Fibroblast of skin of left quadriceps (primary cell): ENCODE results near the gene ABCG2.

Experiments
- DNase-seq, 2 experiments: peaks; one replicate each; pipeline ENCODE4 v3.0.0-alpha.2; 2013; ENCODE audit warnings: low read depth in 2 of 2

ABCG2 gene

GRCh38 chr4:88158489-88159228 is at the start of gene ABCG2:
Gene ABCG2, minus strand, starts transcription at chr4:88158639. Its CDS starts 18,644 bp downstream, at chr4:88139995.
- DNase-seq = peak in 1 of 2 experiments; percentile 48

DNA sequence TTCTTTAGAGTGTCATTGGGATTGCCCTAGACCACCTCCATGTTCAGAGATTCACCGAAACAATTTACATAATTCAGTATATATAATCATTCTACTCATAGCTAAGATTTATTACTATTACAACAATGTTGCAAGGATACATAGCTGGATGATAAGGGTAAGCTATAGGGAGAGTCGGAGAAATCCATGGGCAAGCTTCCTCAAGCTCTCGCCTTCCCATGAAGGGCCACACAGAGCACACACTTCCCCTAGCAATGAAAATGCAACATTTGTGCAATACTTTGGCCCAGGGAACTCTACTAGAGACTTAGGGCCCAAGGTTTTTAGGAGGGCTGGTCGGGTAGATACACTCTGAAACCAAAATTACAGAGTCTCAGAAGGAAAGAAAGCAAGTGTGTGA is 49.7 kb upstream of the ABCG2 start:
- DNase-seq = no peak

GRCh38 chr4:88207171-88207570 is 48.7 kb upstream of the ABCG2 start:
- DNase-seq = no peak

DNA sequence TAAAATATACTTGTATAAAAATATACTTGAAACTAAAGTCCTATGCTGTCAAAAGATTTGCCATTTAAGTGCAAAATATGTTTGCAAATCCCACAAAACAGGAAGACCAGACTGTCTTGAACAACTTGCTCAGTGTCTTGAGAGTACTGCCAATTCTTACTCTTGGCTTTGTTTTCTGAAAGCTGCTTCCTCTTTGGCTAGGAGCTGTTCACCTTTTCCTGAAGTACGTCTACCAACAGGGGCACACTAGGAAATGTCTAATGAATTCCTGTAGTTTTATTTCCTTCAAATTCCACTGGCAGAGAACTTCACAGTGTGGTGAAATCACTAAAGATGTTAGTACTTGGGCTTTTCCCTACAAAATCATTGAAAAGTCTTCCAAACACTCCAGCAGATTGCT is 46.4 kb upstream of the ABCG2 start:
- DNase-seq = no peak

DNA sequence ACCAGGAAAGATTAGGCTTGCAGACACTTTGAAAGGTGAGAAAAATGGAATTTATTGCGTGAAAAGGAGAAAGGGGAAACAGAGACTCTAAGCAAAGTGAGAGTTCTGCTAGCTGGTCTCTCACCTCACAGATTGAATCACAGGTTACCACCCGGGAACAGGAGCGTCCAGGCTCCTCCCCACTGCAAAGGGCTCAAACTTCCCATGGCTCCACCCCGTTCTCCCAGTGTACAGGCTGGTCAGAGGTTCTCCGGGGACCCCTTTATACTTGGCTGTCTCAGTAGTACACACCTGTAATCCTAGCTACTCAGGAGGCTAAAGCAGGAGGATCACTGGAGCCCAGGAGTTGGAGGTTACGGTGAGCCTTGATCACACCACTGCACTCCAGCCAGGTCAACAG is 44.0 kb upstream of the ABCG2 start:
- DNase-seq = no peak

DNA sequence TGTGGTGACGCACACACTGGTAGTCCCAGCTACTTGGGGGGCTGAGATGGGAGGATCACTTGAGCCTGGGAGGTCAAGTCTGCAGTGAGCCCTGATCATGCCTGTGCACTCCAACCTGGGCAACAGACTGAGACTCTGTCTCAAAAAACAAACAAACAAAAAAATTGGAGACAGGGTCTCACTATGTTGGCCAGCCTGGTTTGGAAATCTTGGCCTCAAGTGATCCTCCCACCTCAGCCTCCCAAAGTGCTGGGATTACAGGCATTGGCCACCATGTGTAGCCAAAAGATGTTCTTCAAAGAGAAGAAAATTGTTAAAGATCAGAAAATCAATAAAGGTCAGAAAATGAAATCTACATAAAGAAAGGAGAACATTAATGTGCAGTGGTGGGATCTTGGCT is 41.7 kb upstream of the ABCG2 start:
- no peak for DNase-seq

DNA sequence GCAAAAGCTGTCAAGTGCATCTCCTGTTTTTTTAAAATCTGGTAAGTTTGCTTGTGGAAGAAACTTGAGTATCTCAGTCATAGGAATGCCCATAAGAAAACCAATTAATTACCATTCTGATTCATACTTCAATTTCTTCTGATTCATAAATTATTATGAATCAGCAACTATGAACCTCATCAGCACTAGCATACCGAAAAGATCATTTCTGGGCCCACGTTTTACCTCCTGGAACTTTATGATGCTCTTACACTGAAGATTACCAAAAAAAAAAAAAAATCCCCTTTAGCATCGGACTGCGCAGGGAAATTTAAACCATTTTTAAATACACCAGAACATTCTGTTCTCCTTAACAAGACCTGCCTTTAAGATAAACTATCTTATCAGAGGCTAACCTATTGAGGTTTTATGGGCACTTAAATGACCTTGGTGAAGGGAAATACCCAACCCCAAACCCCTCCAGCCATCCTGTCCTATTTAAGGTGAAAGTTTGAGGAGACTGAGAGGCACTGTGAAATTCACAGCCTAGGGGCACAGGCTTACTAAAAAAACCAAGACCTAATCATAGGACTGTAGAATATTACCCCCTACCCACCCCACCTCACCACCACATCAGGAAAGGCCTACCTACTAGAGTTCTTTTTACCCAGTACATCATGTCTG is 38.2 kb upstream of the ABCG2 start:
- no peak for DNase-seq

- DNase-seq = no peak
Measured at GRCh38 chr4:88196013-88196365, 37.5 kb upstream of the ABCG2 start.

GRCh38 chr4:88195328-88196012 is 37.0 kb upstream of the ABCG2 start:
- DNase-seq = no peak

- DNase-seq = no peak
Measured at GRCh38 chr4:88191404-88191803, 33.0 kb upstream of the ABCG2 start.

- DNase-seq = no peak
Measured at GRCh38 chr4:88189881-88190585, 31.6 kb upstream of the ABCG2 start.

DNA sequence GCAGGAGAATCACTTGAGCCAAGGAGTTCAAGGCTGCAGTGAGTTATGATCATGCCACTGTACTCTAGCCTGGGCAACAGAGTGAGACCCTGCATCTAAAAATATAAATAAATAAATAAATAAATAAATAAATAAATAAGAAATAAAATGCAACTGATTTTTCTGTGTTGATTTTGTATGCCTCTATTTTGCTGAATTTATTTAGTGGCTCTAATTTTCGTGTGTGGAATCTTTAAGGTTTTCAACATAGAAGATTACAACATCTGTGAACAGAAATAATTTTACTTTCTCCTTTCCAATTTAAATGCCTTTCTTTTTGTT is 30.9 kb upstream of the ABCG2 start:
- DNase-seq = no peak

DNA sequence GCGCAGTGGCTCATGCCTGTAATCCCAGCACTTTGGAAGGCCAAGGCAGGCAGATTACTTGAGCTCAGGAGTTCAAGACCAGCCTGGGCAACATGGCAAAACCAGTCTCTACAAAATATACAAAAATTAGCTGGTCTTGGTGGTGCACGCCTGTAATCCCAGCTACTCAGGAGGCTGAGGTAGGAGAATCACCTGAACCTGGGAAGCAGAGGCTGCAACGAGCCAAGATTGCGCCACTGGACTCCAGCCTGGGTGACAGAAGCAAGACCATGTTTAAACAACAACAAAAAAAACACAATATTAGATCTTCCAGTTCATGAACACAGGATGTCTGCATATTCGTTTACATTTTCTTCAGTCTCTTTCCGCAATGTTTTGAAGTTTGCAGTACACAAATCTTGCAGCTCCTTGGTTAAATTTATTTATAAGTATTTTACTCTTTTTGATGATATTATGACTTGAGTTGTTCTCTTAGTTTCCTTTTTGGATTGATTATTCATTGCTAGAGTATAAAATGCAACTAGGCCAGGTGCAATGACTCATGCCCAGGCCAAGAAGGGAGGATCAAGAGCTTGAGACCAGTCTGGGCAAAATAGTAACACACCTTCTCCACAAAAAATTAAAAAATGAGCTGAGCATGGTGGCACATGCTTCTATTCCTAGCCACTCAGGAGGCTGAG is 30.4 kb upstream of the ABCG2 start:
- no peak for DNase-seq

GRCh38 chr4:88187766-88188165 is 29.3 kb upstream of the ABCG2 start:
- DNase-seq = no peak

- peak; percentile 9 to 16 for DNase-seq
Measured at GRCh38 chr4:88185906-88186305, 27.5 kb upstream of the ABCG2 start.

DNA sequence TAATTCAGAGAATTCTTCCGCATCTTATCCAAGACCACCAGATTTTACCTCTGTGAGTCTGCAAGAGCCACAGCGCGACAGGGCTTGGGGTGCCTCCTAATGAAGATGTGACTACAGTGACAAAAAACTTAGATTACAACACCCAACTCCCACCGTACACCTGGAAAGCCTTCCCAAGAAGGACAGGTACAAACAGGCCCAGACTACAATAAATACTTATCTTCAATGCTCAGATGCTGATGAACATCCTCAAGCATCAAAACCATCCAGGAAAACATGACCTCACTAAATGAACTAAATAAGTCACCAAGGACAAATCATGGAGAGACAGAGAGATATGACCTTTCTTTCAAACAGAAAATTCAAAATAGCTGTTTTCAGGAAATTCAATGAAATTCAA is 20.8 kb upstream of the ABCG2 start:
- DNase-seq = no peak

DNA sequence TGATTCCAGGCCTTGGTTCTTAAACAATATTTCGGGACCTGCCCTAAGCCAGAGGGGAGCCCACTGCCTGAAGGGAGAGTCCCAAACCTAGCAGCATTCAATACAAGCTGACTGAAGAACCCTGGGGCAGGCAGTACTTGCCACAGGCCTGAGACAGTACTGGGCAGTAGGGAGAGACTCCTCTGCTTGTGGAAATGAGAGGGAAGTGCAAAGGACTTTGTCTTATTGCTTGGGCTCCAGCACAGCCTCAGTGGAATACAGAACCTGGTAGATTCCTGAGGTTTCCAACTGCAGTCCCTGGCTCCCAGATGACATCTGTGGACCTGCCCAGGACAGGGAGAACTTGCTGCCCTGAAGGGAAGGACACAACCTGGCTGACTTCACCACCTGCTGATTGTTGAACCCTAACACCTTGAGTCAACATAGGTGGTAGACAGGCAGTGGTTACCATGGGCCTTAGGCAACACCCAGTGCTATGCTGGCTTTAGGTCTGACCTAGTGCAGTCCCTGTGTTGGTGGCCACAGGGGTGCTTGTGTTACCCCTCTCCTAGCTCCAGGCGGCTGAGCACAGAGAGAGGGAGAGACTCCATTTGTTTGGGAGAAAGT is 20.3 kb upstream of the ABCG2 start:
- no peak for DNase-seq

DNA sequence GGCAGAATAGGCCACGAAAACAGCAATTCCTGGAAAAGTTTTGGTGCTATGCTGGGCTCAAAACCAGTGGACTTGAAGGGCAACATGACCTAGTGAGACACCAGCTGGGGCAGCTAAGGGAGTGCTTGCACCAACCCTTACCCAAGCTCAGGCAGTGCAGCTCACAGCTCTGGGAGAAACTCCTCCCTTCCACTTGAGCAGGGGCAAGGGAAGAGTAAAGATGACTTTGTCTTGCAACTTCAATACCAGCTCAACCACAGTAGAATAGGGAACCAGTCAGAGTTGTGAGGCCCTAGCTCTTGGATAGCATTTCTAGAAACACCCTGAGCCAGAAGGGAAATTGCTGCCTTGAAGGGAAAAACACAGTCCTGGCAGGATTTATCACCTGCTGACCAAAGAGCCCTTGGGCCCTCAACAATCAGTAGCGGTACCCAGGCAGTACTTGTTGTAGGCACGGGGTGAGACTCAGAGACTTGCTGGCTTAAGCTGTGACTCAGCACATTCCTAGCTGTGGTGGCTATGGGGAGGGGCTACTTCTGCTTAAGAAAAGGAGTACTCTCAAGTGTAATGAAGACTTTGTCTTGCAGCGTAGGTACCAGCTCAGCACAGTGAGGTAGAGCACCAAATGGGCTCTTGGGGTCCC is 19.7 kb upstream of the ABCG2 start:
- DNase-seq = peak; percentile 30 to 39

- DNase-seq = no peak
Measured at GRCh38 chr4:88172987-88173386, 14.5 kb upstream of the ABCG2 start.

GRCh38 chr4:88171206-88171605 is 12.8 kb upstream of the ABCG2 start:
- no peak for DNase-seq

GRCh38 chr4:88169298-88169697 is 10.9 kb upstream of the ABCG2 start:
- DNase-seq = no peak
